ENCODE results near the gene AP5S1. TPM values are rescaled to one million over a fixed set of nuclear protein-coding genes. Genes with fewer than 3 reads are reported as not detected.

AP5S1 gene
- total and polyA plus RNA-seq, 2 of the 13 experiments (the other 11 are each of a cell fraction or from before 2014, with no cell fraction given), result 7.9 to 23.2 TPM

GRCh38 chr20:3798373-3798768, 22.0 kb upstream of the AP5S1 start (continued):
- no peak for TF ChIP-seq FUBP1 (CRISPR knock-in tag; IDR thresholded peaks at IDR 0.05; ENCODE audit: borderline replicate concordance)
- no peak for TF ChIP-seq MEF2D (CRISPR knock-in tag; IDR thresholded peaks at IDR 0.05)
- TF ChIP-seq ZNF383 (CRISPR knock-in tag; IDR thresholded peaks at IDR 0.05; ENCODE audit: borderline replicate concordance), result no peak
- no peak for TF ChIP-seq BCL3 (CRISPR knock-in tag; IDR thresholded peaks at IDR 0.05)
- TF ChIP-seq, protein P1, sequence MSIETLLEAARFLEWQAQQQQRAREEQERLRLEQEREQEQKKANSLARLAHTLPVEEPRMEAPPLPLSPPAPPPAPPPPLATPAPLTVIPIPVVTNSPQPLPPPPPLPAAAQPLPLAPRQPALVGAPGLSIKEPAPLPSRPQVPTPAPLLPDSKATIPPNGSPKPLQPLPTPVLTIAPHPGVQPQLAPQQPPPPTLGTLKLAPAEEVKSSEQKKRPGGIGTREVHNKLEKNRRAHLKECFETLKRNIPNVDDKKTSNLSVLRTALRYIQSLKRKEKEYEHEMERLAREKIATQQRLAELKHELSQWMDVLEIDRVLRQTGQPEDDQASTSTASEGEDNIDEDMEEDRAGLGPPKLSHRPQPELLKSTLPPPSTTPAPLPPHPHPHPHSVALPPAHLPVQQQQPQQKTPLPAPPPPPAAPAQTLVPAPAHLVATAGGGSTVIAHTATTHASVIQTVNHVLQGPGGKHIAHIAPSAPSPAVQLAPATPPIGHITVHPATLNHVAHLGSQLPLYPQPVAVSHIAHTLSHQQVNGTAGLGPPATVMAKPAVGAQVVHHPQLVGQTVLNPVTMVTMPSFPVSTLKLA (IDR thresholded peaks at IDR 0.05), result no peak
- peak; percentile 54; the same call in 1 of the 2 replicates for TF ChIP-seq ZNF501 (CRISPR knock-in tag; IDR thresholded peaks at IDR 0.05)
- no peak for TF ChIP-seq KDM5B (CRISPR knock-in tag; IDR thresholded peaks at IDR 0.05; ENCODE audit: borderline replicate concordance)
- no peak for TF ChIP-seq NR1H2 (CRISPR knock-in tag; IDR thresholded peaks at IDR 0.05; ENCODE audit: borderline replicate concordance, low read depth)
- TF ChIP-seq IRF2 (CRISPR knock-in tag; IDR thresholded peaks at IDR 0.05), result peak; percentile 4; the same call in 1 of the 2 replicates
- no peak for TF ChIP-seq ZNF567 (CRISPR knock-in tag; IDR thresholded peaks at IDR 0.05; ENCODE audit: borderline replicate concordance)
- TF ChIP-seq, protein P2, sequence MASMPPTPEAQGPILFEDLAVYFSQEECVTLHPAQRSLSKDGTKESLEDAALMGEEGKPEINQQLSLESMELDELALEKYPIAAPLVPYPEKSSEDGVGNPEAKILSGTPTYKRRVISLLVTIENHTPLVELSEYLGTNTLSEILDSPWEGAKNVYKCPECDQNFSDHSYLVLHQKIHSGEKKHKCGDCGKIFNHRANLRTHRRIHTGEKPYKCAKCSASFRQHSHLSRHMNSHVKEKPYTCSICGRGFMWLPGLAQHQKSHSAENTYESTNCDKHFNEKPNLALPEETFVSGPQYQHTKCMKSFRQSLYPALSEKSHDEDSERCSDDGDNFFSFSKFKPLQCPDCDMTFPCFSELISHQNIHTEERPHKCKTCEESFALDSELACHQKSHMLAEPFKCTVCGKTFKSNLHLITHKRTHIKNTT (CRISPR knock-in tag; IDR thresholded peaks at IDR 0.05), result no peak
- TF ChIP-seq, protein P3, sequence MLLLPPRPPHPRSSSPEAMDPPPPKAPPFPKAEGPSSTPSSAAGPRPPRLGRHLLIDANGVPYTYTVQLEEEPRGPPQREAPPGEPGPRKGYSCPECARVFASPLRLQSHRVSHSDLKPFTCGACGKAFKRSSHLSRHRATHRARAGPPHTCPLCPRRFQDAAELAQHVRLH (CRISPR knock-in tag; IDR thresholded peaks at IDR 0.05; ENCODE audit: borderline replicate concordance, low read depth), result no peak

Data from HepG2 (cell line).